HG03135 (cell line): ENCODE results near the gene COG5.

Source experiments
- ATAC-seq: cut with Tn5 transposase; IDR thresholded peaks from one replicate; pipeline ENCODE4 v1.9.1; 2021; ENCODE audit warnings: mild to moderate bottlenecking, moderate library complexity; ENCODE audit not compliant: unreplicated experiment

COG5 gene

DNA sequence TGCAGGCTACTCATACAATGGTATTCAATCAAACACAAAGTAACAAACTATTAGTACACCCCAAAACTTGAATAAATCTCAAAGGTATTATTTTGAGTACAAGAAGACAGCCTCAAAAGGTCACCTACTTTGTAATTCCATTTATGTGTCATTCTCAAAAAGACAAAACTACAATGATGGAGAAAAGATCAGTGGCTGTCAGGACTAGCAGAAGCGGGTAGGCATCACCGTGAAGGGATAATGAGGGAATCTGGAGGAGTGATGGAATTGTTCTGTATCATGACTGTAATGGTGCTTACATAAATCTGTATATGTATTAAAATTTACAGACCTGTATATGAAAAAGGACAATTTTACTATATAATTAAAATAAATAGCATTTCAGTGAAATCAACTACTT lies 37.0 kb downstream of the COG5 start:
- ATAC-seq, result no peak

DNA sequence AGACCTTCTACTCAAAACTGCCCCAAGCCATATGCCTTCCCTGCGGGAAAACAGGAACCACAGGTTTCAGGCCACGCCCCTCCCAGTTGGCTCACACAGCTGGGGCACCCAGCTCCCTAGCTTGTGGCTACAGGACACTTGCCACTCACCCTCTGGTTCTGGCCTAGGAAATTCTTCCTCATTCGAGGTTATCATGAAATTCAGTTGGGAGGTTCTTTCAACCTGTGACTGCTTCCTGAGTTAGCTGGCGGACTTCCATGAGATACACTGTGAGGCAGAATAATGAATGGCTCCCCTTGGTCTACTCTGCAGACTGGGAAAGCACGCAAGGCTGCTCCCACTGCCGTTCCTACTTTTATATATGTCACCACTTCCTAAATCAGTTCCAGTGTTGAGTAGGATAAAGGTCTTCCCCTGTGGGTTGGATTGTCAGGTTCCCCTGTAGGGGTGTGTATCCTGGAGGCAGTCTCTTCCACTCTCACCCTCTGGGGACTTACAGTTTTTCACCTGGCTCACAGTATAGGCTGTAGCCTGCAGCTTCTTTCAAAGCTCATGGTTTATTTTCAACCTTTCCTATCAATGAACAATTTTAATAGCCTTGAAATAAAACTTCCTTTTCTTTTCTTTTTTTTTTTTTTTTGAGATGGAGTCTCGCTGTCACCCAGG lies 56.9 kb downstream of the COG5 start:
- no peak for ATAC-seq

DNA sequence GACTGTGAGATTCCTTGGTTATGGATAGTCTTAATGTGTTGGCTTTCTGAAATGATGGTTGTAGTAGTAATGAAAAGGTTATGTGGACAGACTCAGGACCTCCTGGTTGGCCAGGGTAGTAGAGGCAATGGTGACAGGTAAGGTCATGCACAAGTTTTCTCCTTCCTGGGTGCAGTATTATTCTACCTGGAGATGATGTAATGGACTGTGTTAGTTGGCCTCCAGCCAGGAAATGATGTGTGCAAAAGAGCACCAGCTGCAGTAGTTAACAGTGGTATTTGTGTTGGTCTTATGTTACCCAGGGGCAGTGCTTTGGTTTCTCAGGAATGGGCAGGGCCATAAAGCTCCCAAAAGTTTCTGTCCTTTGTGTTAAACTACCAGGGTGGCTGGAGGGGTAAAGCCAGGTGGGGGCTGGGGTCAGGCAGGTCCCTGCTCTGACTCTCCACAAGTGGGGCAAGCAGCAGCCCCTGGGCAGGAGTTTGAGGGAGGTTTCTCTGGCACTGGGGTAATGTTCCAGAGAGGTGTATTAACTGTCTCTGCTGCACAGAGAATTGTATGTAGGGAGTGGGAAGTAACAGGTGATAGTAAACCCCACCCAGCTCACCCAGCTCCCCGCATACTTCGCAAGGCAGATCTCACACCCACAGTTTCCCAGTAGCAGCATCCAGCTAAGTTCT lies 57.6 kb downstream of the COG5 start:
- no peak for ATAC-seq

DNA sequence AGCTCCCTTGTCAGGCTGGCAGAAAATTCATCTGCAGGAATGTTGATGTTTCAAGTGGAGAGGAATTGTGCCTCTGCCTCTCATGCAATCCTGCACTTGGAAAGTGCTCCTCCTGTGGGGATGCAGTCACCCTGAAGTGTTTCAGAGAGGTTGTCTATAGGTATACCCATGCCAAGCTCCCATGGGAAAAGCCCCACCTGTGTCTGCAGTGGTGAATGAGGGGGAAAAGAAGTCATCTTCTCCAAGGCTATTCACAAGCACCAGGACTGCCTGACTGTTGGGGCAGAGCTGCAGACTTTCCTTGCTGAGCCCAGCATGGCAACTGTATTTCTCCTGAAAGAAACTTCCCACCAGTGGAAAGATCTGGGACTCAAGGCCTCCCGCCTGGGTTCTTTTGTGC lies 58.4 kb downstream of the COG5 start:
- no peak for ATAC-seq

DNA sequence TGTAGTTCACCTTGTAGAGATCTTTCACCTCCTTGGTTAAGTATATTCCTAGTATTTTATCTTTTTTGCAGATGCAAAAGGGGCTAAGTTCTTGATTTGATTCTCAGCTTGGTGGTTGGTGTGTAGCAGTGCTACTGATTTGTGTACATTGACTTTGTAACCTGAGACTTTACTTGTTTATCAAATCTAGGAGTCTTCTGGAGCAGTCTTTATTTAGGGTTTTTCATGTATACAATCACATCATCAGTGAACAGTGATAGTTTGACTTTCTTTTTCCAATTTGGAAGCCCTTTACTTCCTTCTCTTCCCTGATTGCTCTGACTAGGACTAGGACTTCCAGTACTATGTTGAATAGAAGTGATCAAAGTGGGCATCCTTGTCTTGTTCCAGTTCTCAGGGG lies 60.0 kb downstream of the COG5 start:
- no peak for ATAC-seq

DNA sequence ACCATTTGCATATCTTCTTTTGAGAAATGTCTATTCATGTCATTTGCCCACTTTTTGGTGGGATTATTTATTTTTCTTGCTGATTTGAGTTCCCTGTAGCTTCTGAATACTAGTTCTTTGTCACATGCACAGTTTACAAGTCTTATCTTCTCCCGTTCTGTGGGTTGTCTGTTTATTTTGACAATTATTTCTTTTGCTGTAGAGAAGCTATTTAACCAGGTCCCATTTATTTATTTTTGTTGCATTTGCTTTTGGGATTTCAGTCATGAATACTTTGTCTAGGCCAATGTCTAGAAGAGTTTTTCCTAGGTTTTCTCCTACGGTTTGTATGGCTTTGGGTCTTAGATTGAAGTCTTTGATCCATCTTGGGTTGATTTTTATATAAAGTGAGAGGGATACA lies 60.9 kb downstream of the COG5 start:
- ATAC-seq, result no peak

DNA sequence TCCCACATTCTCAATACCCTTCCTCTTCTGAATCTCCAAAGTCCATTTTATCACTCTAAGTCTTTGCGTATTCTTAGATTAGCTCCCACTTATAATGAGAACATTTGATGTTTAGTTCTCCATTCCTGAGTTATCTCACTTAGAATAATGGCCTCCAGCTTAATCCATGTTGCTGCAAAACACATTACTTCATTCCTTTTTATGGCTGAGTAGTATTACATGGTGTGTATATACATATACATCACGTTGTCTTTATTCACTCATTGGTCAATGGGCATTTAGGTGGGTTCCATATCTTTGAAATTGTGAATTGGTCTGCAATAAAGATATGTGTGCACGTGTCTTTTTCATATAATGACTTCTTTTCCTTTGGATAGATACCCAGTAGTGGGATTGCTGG lies 61.6 kb downstream of the COG5 start:
- no peak for ATAC-seq

DNA sequence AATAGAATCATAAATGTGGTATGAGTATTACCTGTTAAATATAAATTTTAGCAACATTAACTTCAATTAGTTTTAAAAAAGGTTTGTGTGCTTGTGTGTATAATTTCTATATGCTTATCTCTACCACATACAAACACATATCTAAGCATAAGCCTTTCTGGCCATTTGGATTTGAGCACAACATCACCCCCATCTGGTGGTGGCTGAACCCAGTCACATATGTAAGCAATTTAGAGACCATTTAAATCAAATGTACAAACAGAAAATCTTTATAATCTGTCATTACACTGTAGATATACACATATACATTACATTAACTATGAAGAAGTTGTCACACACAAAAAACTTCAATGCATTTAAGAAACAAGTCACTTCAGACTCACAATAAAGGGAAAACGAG lies 62.1 kb downstream of the COG5 start:
- ATAC-seq, result no peak

DNA sequence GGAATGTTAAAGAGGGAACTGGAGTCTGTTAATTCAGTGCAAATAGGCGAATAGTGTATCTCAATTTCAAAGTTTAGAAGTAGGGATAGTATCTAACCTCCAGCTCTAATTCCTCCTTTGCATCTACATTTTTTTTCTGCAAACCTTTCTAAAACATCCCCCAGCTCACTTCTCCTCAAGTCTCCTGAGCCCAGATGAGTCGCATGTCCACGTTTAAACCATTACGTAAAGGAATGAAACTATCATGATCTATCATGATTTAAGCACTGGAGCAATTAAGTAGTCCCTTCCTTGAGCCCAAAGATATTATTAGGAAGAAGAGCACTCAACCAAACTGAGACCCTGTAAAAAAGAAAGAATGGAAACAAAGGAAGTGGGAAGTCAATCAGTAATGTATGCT lies 64.0 kb downstream of the COG5 start:
- no peak for ATAC-seq

DNA sequence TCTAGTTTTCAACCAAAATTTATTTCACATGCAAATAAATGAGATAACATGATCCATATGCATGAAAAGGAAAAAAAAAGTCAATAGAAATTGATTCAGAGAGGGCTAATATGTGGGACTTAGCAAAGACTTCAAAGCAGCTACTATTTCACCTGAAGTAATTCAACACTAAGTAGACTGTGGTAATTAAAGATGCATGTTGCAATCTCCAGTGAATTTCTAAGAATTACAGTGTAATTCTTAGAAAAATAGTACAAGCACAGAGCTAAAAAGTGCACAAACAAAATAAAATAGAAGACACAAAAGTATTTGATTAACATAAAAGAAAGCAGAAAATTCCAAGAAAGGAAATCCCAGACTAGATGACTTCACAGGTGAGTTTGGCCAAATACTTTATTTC lies 68.2 kb downstream of the COG5 start:
- no peak for ATAC-seq

DNA sequence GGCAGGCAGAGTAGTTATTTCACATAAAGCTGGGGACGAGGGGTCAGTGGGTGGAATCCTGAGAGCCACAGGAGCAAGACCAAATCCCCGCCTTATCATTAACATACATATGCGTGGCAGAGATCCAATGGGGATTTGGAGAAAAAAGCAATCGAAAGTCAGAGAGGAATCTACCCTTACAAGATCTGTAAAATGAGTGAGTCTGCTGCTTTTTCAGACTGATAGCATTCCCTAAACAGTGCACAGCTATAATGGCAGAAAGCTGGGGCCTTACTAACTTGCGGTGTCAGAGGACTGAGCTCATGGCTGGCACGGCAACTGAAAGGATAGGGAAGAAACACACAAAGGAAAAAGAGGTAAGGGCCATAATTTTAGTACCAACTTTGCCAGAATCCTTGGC lies 68.8 kb downstream of the COG5 start:
- no peak for ATAC-seq

DNA sequence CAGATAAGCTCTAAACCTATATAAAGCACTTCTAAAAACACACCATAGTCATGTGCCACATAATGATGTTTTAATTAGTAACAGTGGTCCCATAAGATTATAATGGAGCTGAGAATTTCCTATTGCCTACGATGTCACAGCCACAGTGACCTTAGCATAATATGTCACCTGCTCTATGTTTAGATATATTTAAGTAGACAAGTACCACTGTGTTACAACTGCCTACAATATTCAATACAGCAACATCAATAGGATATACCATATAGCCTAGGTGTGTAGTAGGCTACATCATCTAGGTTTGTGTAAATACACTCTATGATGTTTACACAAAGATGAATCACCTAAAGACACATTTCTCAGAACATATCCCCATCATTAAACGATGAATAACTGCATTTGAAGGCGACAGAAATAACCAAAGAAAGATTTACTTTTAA lies 69.4 kb downstream of the COG5 start:
- no peak for ATAC-seq

DNA sequence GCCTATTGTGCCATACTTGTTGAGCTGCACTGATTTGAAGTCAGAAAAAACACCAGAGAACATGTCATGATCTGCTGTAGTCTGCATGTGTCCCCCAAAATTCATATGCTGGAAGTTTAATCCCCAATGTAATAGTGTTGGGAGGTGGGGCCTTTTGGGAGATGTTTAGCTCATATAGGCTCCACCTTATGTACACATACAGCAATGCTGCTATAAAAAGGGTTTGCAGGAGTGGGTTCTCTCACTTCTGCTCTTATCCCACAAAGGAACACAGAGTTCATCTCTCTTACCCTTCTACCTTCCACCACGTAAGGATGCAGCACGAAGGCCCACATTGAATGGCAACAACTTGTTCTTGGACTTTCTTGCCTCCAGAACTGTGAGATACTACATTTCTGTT lies 70.8 kb downstream of the COG5 start:
- ATAC-seq, result no peak

DNA sequence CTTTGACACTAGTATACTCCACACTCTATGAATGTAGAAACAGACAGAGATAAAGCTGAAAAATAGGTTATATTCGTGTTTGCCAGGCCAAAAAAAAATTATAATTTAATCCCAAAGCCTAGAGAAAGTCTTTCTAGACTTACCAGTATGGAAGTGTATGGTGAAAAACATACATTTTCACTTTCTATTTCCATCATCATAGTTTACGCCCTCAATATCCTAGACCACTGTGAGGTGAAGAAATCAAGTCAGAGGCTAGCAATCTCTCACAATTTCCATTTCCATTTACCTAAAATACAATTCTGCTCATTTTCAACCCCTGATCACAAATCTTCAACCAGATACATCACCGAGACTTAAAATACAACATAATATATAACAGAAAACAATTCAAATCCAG lies 77.7 kb downstream of the COG5 start:
- ATAC-seq, result no peak

DNA sequence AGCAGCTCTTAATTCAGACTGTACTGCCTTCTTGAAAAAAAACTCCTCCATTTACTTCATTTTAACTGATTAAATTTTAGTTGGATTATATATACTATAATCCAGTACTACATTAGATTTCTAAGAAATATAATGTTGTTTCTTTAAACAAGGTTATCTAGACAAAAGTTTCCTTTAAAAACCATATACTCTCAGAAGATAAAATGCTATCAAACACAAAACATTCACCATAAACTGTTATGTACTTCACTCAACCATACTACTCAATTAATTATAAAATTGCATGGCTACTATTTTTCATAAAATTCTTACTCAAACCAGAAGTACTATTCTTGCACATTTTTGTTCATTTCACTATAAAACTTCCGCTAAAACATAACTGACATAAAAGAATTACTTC lies 81.1 kb downstream of the COG5 start:
- ATAC-seq, result no peak

DNA sequence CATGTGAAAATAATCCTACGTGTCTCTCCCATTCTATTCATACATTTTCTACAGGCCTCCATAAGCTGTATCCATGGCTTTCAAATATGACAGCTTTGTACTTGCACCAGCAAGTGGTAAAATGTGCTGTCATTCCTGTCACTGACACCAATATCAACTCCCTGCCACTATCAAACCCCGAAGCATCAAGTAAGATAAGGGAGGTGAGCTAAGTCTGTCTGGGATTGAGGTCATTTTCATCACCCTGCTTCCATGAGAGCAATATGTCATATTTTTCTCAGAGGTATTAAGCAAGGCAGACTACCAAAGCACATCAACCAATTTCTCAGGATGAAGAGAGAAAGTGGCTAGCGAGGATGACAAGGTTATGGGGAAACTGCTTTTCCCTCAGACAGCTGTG lies 82.8 kb downstream of the COG5 start:
- ATAC-seq, result no peak

DNA sequence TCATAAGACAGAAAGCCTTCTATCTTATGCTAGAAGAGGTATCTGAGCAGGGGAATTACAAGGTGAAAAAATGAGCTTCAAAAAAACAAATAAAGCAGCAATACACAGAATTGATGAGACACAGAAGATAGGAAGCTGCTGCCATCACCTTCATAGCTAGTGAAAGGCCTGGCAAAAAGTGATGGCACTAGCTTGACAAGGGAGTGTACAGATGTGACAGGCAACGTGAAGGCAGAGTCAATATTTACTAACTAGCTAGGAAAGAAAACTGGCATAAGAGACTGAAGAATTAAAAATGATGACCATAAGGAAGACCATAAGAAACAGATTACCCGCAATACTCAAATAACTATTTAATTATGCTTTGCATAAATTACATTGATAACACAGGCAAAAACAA lies 84.4 kb downstream of the COG5 start:
- ATAC-seq, result no peak

DNA sequence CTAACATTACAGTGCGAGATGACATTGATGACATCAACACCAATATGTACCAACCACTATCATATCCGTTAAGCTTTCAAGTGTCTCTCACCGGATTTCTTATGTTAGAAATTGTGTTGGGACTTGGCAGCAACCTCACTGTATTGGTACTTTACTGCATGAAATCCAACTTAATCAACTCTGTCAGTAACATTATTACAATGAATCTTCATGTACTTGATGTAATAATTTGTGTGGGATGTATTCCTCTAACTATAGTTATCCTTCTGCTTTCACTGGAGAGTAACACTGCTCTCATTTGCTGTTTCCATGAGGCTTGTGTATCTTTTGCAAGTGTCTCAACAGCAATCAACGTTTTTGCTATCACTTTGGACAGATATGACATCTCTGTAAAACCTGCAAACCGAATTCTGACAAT lies 89.6 kb downstream of the COG5 start:
- ATAC-seq, result no peak

DNA sequence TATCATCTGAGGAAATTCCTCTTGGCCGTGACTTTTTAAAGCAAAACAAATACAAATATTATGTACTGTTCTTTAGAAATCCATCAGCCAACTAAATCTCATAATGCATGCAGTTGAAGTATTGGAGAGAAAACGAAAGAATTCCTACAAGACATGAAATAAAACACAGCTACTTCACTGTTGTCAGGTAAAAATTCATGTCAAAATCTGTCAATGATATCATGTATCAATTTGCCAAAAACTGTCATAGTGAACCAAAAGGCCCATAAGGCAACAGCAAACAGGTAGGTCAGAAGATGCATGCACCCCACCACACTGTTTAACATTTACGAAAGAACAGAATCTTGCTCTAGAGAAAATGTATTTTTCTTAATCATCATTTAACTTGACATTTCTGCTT lies 91.6 kb downstream of the COG5 start:
- no peak for ATAC-seq

DNA sequence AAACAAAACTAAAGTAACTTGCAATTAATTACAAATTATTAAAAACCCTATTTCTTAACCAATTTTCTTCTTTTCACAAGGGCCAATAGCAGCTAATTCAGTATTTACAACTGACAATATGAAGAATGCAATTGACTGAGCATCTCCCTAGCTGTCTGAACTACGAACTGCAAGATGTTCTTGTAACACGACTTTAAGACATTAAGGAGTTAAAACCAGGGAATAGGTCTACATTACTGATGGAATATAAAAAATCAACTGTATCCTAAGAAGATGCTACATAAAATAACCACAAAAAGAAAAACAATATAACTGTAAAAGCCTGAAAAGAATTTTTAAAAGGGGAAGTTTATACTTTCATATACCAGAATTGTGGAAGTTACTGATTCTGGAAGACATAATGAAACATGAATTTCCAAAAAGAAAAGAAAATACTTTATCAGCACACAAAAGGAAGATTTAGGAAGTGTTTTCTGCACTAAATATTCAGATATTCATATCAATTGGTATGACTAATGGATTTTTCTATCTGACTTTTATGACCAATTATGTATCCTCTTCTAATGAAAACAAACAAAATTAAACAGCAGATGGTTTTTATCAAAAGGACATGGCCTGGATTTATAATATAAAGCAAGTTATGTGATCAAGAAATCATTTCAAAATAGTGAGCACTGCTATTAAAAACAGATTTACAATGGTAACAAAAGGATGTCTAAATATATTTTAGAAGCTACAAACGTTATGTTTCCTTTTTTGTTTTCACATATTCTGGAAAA lies 92.2 kb downstream of the COG5 start:
- ATAC-seq, result no peak

DNA sequence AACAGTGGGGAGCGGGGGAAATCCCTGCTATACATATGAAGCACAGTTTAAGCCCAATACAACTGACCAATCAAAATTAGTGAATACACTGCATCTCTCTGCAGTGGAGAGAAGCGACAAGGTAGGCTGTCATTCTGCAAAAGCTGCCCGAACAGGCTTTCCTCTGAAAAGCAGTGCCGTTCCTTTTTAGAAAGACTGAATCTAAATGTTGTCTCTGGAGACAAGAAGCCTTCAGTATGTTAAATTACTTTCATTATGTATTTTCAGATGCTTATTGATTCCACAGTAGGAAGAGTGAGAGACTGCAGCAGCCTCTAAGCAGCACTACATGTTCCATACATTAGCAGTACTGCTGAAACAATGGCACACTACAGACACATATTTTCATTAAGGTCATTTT lies 93.8 kb downstream of the COG5 start, which contains the start of gene GPR22:
GPR22 (plus strand) TSS at position 129 of the 400 bp plus-strand sequence. CDS start 4,004 bp downstream, outside the sequence.
- ATAC-seq, result no peak

DNA sequence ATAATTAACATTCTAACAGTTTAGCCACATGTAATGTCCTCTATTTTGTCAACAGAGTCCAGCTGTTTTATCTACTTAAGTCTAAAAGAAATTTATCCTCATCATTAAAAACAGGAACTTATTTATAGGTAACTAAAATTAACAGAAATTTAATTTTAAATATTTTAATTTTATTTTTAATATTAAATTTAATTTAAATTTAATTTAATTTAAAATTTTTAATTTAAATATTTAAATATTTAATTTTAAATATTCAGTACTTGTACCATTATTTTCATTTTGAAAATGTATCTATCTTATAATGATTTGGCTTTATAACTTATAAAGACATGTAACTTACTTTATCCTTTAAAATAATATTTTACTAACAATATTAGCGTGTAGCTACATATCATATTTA lies 94.9 kb downstream of the COG5 start:
- no peak for ATAC-seq
